Medulla oblongata (tissue), 1 donor: ENCODE results near the gene SEL1L2.

Experiments used
- DNase-seq: peaks from one replicate; pipeline ENCODE4 v3.0.0-alpha.2; 2015; ENCODE audit errors: extremely low spot score

SEL1L2 gene

GRCh38 chr20:13929836-13930235, 60.6 kb downstream of the SEL1L2 start:
- DNase-seq: no peak

GRCh38 chr20:13928901-13929300, 61.5 kb downstream of the SEL1L2 start:
- no peak for DNase-seq

GRCh38 chr20:13927171-13927570, 63.2 kb downstream of the SEL1L2 start:
- no peak for DNase-seq

- DNase-seq: no peak
Observed at GRCh38 chr20:13922241-13922640, 68.2 kb downstream of the SEL1L2 start.

- no peak for DNase-seq
Observed at GRCh38 chr20:13915284-13915683, 75.1 kb downstream of the SEL1L2 start.

- DNase-seq: no peak
Observed at GRCh38 chr20:13913572-13913971, 76.8 kb downstream of the SEL1L2 start.

GRCh38 chr20:13913131-13913530, 77.3 kb downstream of the SEL1L2 start:
- no peak for DNase-seq

GRCh38 chr20:13910492-13910891, 79.9 kb downstream of the SEL1L2 start:
- no peak for DNase-seq

- DNase-seq: peak; percentile 14
Observed at GRCh38 chr20:13909067-13909466, 81.3 kb downstream of the SEL1L2 start.

GRCh38 chr20:13904766-13905165, 85.6 kb downstream of the SEL1L2 start:
- no peak for DNase-seq

GRCh38 chr20:13900496-13900895, 89.9 kb downstream of the SEL1L2 start:
- no peak for DNase-seq

GRCh38 chr20:13898012-13898612, 92.3 kb downstream of the SEL1L2 start:
- DNase-seq: no peak

- no peak for DNase-seq
Observed at GRCh38 chr20:13891575-13891974, 98.8 kb downstream of the SEL1L2 start.

GRCh38 chr20:13884803-13885202, 105.6 kb downstream of the SEL1L2 start:
- no peak for DNase-seq

- DNase-seq: no peak
Observed at GRCh38 chr20:13883425-13883824, 107.0 kb downstream of the SEL1L2 start.

GRCh38 chr20:13878566-13878965, 111.8 kb downstream of the SEL1L2 start:
- DNase-seq: no peak

GRCh38 chr20:13877793-13878192, 112.6 kb downstream of the SEL1L2 start:
- DNase-seq: peak; percentile 27

- no peak for DNase-seq
Observed at GRCh38 chr20:13875265-13875811, 115.1 kb downstream of the SEL1L2 start.

GRCh38 chr20:13874394-13875157, 115.8 kb downstream of the SEL1L2 start:
- no peak for DNase-seq

GRCh38 chr20:13873831-13874230, 116.6 kb downstream of the SEL1L2 start:
- DNase-seq: no peak

- peak; percentile 27 for DNase-seq
Observed at GRCh38 chr20:13870170-13870748, 120.2 kb downstream of the SEL1L2 start.

- peak; percentile 67 for DNase-seq
Observed at GRCh38 chr20:13868331-13868730, 122.1 kb downstream of the SEL1L2 start.
